ENCODE measurements around the gene CSPG4. TPM values are rescaled to one million over a fixed set of nuclear protein-coding genes. Genes with fewer than 3 reads are reported as not detected.
"Not testable (repeated sequence)": the region's sequence is repeated elsewhere in the genome, so short reads cannot be mapped to it uniquely, and the experiment has no call there.

CSPG4 gene
- total and polyA plus RNA-seq, 9 of the 15 experiments (the other 6 are each of a cell fraction or from before 2014, with no cell fraction given), result under 0.01 to 0.07 (median 0.04) TPM; not detected in 5

- H3K9ac ChIP-seq (ENCODE audit: insufficient read depth in 1 of 2, low read depth in 2 of 2, low read length in 2 of 2); H3K36me3 ChIP-seq (ENCODE audit: control insufficient read depth, insufficient read depth, low read length); H3K4me3 ChIP-seq; H3K9me1 ChIP-seq (ENCODE audit: control insufficient read depth, insufficient read depth, low read length); H3K4me2 ChIP-seq (ENCODE audit: insufficient read depth, low read length); BruUV-seq (replicated peaks); H3K27ac ChIP-seq (ENCODE audit: extremely low read depth, low read depth, low read length); H4K20me1 ChIP-seq (replicated peaks; ENCODE audit: control insufficient read depth, insufficient read depth, low read length); H3K9me3 ChIP-seq (replicated peaks; ENCODE audit: control insufficient read depth, insufficient read depth, low read depth, low read length); POLR2A ChIA-PET; H3K79me2 ChIP-seq (ENCODE audit: control insufficient read depth, insufficient read depth, low read length); H3K27me3 ChIP-seq (ENCODE audit: control insufficient read depth in 2 of 2, insufficient read depth in 2 of 2, low read length in 2 of 2); H2AFZ ChIP-seq (ENCODE audit: low read depth, low read length): not testable (repeated sequence)
- in situ Hi-C loops (cut with MboI) (loop anchor here (5.0 kb wide), 3 partner anchors 46 to 241 kb away; no protein-coding TSS in a partner anchor), intact Hi-C loops (cut with micrococcal nuclease) (loop anchor here (10.0 kb wide), 1 partner anchor 239 kb away; no protein-coding TSS in a partner anchor)
- CTCF ChIA-PET (ENCODE audit: low intra/inter-chr PET ratio), result interaction anchor here (0.9 kb wide), 1 partner anchor 116 kb away, joined by 5 read pairs; no protein-coding TSS in a partner anchor
- peaks cover 0 to 38% of the 10 kb centered on the region in 2 experiments; a peak in 2 of 5 replicates for H3K4me1 ChIP-seq (replicated peaks in 1 of 2; ENCODE audit: control insufficient read depth in 2 of 2, insufficient read depth in 2 of 2, low read length in 2 of 2)
- peak; percentile 88 for FAIRE-seq
- 24% methylated on average over 13 of the region's 14 CpGs for WGBS (ENCODE audit: insufficient coverage, low coverage, missing lambda C conversion rate)
- TF ChIP-seq RAD21 (CRISPR knock-in tag; conservative IDR thresholded peaks at IDR 0.05 in 1 of 2, IDR thresholded peaks at IDR 0.05 in 1 of 2), result peak; percentile 42 to 74
- peak in 1 of 2 experiments; percentile 32; a peak in 1 of 4 replicates for TF ChIP-seq MAZ (CRISPR knock-in tag; conservative IDR thresholded peaks at IDR 0.05 in 1 of 2, IDR thresholded peaks at IDR 0.05 in 1 of 2)
- TF ChIP-seq SMC3 (conservative IDR thresholded peaks at IDR 0.05; ENCODE audit: insufficient read depth, low read depth, low read length), result peak; percentile 48
- TF ChIP-seq ZBTB7A (IDR thresholded peaks at IDR 0.05; ENCODE audit: borderline replicate concordance, control insufficient read depth, low read depth, low read length), result 0 out of 2 replicates have a peak, but pooled peaks have one; percentile 18
- peak; percentile 77; the same call in 1 of the 2 replicates for TF ChIP-seq STAG1 (CRISPR knock-in tag; IDR thresholded peaks at IDR 0.05; ENCODE audit: borderline replicate concordance)
- TF ChIP-seq VEZF1 (CRISPR knock-in tag; IDR thresholded peaks at IDR 0.05), result peak; percentile 51
- peak in 1 of 3 experiments; percentile 12 for TF ChIP-seq YY1 (IDR thresholded peaks at IDR 0.05; ENCODE audit: borderline replicate concordance in 1 of 3, control insufficient read depth in 1 of 3, extremely low read depth in 1 of 3, insufficient read depth in 3 of 3, insufficient read length in 1 of 3, insufficient replicate concordance in 2 of 3, low read depth in 1 of 3, low read length in 2 of 3)
- peak; percentile 52 to 73 (median 63) for TF ChIP-seq CTCF (IDR thresholded peaks at IDR 0.05 in 2 of 3, conservative IDR thresholded peaks at IDR 0.05 in 1 of 3; ENCODE audit: insufficient read depth in 2 of 3, low read depth in 1 of 3, low read length in 3 of 3)
- ATAC-seq, result peak; percentile 92
- peak; percentile 75 to 84 (median 75) for DNase-seq (ENCODE audit: extremely low read depth in 1 of 4, low spot score in 3 of 4)
These were observed 26.4 kb downstream of the CSPG4 start for GRCh38 chr15:75686212-75686642.
